Measurements from ENCODE around the gene SULT2B1.

SULT2B1 gene

GRCh38 chr19:48600679-48601417, 48.9 kb downstream of the SULT2B1 start:
- no peak for TF ChIP-seq CTCF (IDR thresholded peaks at IDR 0.05; ENCODE audit: control insufficient read depth, extremely low read depth, insufficient read depth)
- no peak overlapping the region for H3K4me3 ChIP-seq (ENCODE audit: low read depth, low read length)
- no peak for DNase-seq (ENCODE audit: low read depth)

- TF ChIP-seq CTCF (IDR thresholded peaks at IDR 0.05; ENCODE audit: control insufficient read depth, extremely low read depth, insufficient read depth) = no peak
- no peak overlapping the region for H3K4me3 ChIP-seq (ENCODE audit: low read depth, low read length)
- no peak for DNase-seq (ENCODE audit: low read depth)
These were observed 51.0 kb downstream of the SULT2B1 start for GRCh38 chr19:48603001-48603400.

- TF ChIP-seq CTCF (IDR thresholded peaks at IDR 0.05; ENCODE audit: control insufficient read depth, extremely low read depth, insufficient read depth) = no peak
- H3K4me3 ChIP-seq (ENCODE audit: low read depth, low read length) = no peak overlapping the region
- DNase-seq (ENCODE audit: low read depth) = no peak
These were observed 51.5 kb downstream of the SULT2B1 start for GRCh38 chr19:48603449-48603848.

GRCh38 chr19:48603850-48604249, 51.9 kb downstream of the SULT2B1 start:
- H3K4me3 ChIP-seq (ENCODE audit: low read depth, low read length) = no peak overlapping the region
- TF ChIP-seq CTCF (IDR thresholded peaks at IDR 0.05; ENCODE audit: control insufficient read depth, extremely low read depth, insufficient read depth) = no peak
- no peak for DNase-seq (ENCODE audit: low read depth)

- no peak for TF ChIP-seq CTCF (IDR thresholded peaks at IDR 0.05; ENCODE audit: control insufficient read depth, extremely low read depth, insufficient read depth)
- no peak for DNase-seq (ENCODE audit: low read depth)
- no peak within 1 kb of the TSS for H3K4me3 ChIP-seq (ENCODE audit: low read depth, low read length)
These were observed 54.7 kb downstream of the SULT2B1 start, which contains the start of gene SPACA4 for GRCh38 chr19:48606463-48607358. TSS of gene SPACA4 (plus strand) at chr19:48606742. CDS start at chr19:48606979, 237 bp downstream.

- DNase-seq (ENCODE audit: low read depth) = no peak
- no peak for TF ChIP-seq CTCF (IDR thresholded peaks at IDR 0.05; ENCODE audit: control insufficient read depth, extremely low read depth, insufficient read depth)
- H3K4me3 ChIP-seq (ENCODE audit: low read depth, low read length) = no peak overlapping the region
These were observed 55.4 kb downstream of the SULT2B1 start for GRCh38 chr19:48607359-48607755.

All from LNCaP clone FGC (cell line).